Activated T-cell treated with anti-CD3 and anti-CD28 coated beads for 1 hour (primary cell): Measurements from ENCODE around the gene CCNYL1.
"Not testable (repeated sequence)": the region's sequence is repeated elsewhere in the genome, so short reads cannot be mapped to it uniquely, and the experiment has no call there.

ENCODE experiments used
- DNase-seq: peaks from one replicate; pipeline ENCODE4 v3.0.0-alpha.2; 2020; ENCODE audit warnings: low read depth

Gene CCNYL1

DNA sequence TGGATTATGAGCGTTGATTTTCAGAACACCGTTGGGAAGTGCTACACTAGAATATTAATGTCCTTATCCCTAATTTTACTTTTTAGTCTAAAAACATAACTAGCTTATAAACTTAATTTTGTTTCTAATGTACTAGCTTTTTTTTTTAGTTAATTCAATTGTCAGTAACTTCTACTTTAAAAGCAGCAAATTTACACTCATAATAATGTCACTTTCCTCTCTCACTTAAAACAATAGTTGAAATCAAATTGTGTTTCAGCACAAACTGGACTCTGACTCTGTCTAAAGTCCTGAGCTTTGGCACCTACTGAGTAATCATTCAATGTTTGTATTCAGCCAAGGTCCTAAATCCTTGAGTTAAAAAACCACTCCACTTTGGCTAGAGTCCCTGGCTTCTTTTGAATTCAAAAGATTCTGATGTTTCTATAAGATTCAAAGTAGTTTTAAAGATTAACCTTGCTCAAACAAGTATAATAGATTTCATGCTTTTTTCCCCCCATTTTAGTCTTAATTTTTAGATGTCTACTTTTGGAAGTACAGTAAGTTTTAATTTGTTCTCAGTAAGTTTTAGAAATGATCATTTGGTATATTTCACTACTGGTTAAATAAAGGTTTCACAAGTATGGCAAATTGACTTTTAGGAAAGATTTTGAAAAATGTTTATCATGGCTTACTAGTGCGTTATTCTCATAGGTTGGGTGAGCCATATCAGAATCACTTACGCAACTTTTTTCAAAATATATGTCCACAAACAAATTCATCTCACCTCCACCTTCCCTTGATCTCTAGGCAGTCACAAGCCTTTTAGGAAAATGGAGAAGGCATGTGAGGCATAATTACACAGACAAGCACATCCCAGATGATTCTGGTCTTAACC is 23.4 kb downstream of the CCNYL1 start:
- no peak for DNase-seq

DNA sequence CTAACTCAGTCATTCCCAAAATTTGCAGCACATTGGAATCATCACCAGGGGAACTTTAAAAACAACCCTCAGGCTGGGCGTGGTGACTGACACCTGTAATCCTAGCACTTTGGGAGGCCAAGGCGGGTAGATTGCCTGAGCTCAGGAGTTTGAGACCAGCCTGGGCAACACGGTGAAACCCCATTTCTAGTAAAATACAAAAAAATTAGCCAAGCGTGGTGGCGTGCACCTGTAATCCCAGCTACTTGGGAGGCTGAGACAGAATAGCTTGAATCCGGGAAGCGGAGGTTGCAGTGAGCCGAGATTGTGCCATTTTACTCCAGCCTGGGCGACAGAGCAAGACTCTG is 24.0 kb downstream of the CCNYL1 start:
- not testable (repeated sequence) for DNase-seq

DNA sequence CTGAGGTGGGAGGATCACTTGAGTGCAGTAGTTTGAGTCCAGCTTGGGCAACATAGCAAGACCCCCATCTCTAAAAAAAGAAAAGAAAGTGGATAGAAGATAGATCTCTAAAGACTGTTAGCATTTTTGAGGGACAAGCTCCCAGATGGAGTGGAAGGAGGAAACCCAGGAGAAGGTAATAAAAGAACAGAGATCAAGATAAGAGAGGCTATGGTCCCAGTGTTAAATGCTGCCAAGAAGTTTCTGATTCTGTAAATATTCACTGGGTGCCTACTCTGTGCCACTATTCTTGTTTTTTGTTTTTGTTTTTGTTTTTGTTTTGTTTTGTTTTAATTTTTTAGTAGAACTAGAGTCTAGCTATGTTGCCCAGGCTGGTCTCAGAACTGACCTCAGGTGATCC is 32.1 kb downstream of the CCNYL1 start:
- no peak for DNase-seq

DNA sequence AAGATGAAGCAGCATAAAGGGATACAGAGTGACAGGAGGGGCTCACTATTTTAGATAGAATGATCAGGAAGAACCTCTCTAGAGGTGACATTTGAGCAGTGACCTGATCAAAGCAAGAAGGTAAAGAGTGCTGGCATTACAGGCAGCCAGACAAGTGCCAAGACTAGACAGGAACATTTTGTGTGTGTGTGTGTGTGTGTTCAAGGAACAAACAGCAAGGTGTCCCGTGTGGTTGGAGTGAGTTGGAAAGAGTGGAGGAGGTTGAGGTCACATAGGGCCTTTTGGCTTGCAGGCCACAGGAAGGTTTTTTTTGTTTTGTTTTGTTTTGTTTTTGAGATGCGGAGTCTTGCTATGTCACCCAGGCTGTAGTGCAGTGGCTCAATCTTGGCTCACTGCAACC is 32.6 kb downstream of the CCNYL1 start:
- no peak for DNase-seq

DNA sequence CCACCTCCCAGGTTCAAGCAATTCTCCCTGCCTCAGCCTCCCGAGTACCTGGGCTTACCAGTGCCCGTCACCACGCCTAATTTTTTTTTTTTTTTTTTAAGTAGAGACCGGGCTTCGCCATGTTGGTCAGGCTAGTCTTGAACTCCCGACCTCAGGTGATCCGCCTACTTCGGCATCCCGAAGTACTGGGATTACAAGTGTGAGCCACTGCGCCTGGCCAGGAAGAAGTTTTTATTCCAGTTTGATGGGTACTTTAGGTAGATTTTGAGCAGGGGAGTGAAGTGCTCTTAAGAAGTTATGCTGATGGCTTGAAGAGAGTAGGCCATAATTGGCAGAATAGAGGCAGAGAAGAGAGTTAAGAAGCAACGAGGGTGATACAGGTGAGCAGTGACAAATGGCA is 33.0 kb downstream of the CCNYL1 start:
- DNase-seq, result no peak

DNA sequence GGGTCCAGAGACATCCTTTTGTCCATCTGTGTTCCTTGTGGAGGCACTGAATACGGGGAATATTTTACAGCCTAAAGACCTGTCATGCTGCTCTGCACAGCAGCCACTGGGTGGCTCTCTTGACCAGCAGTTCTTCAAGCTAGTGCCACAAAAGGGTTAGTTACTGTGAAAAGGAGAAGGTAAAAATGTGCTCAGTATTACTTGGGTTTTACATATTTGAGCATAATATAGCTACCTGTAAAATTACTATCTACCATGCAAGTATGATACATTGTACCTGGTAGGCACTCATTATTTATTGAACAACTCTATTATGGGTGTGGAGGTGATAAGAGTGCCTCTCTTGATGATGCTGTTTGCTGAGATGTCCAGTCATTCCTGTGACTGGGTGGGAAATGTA is 34.7 kb downstream of the CCNYL1 start:
- DNase-seq, result no peak

DNA sequence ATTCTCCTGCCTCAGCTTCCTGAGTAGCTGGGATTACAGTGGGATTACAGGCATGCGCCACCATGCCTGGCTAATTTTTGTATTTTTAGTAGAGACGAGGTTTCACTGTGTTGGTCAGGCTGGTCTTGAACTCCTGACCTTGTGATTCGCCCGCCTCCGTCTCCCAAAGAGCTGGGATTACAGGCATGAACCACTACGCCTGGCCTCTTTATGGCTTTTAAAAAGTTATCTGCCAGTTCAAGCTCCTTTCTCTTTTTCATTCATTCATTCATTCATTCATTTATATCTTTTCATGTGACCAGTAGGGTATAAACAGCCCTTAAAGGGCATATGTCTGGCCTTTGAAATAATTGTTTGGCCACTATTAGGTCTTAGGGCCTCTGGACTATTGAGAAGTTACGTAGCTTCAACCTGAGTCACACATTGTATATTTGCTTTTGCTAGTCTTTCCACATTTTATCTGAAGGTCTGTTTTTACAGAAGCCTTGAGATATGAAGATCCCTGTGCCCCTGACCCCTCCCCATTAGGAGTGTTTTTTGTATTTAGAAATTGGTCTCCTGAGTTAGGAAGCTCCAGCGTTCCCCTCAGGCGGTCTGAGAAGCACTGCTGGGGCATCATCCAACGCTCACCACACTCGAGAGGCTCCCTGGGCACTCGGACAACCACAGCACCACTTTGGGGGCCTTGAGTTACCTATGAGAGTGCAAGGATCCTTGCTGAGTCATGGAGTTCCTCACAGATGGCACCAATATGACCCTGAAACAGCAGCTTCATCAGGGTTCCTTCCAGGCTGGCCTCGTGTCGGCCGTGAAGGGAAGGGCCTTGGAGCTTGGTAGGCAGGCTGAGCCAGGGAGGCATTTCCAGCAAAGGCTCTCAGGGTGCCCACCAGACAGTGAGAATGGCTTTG is 36.5 kb downstream of the CCNYL1 start:
- DNase-seq, result no peak

DNA sequence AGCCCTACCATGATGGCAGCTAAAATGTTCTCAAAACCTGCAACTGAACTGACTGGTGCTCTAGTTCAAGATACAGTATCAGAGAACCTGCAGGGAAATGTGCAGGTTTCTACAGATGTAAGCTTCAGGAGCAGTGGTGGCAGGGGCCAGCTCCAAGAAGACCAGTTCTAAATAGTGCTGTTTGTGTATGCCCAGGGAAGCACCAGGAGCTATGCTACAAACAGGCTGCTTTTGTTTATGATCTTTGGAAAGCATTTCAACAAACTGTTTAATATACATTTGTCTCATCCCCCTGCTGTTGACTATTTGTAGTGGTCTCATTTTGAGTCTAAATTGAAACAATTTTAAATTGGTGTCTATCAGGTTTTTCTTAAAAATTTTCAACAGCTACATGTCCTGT is 37.6 kb downstream of the CCNYL1 start:
- DNase-seq, result no peak

DNA sequence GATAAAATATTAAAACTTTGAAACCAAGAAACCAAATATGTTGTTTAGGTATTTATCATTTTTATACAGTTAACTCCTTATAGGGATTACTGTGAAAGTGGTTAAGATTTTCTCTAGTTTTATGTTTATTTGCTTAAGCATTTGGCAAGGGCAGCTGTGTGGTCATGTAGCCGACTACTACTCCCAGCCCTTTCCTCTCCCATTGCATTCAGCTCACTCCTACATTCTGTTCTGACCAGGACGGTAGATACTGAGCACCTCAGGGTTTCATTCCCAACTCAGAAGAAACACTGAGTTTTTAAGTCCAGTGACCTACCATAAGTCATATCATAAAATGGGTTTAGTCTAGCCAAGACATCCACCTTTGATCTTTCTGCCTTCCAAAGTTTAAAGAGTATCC is 38.4 kb downstream of the CCNYL1 start:
- DNase-seq, result no peak

DNA sequence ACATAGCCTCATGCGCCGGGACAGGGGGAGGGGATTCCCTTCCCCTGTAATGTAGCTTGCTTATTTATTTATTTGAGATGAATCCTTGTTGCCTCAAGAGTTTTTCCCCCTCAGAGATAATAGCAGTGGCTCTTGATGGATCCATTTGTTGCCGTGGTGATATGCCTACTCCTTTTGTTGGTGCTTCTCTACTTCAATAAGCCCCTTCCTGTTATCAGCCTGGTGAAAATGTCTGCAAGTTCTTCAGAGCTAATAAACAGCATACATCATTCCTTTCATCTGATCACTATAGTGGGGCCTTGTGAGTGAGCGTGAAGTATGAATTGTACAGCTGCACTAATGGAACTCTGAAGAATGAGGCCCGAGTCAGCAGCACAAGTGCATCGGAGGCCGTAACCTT is 38.9 kb downstream of the CCNYL1 start:
- no peak for DNase-seq

DNA sequence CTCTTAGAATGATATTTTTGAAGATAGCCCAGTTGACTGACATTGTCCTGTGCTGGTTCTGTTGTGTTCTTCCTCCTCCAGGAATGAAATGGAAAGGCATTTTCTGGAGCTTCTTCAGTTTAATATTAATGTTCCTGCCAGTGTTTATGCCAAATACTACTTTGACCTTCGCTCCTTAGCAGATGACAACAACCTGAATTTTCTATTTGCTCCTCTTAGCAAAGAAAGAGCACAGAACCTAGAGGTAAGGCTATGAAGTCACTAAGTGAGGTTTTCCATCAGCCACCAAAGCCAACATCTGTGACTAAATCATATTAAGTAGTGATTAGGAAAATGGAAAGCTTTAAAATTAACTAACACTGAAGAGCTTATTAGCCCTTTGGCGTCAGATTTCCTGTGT is 39.4 kb downstream of the CCNYL1 start:
- DNase-seq, result no peak

DNA sequence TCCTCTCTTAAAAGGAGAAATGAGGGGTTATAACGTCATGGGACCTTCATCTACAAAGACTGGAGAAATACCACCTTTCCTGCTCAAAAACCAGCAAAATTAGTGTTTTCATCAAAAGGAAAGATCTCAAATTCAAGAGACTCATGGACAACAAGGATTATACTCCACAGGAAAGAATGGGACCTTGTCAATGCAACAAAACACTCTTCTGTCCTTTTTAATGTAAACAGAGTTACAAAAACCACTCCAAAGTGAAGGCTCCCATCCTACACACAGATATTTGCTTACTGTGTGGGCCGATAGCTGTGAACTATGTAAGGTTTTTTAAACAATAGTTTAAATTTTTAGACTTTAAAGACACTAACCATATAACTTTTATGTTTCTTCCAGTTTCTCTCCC is 42.2 kb downstream of the CCNYL1 start:
- DNase-seq, result not testable (repeated sequence)

DNA sequence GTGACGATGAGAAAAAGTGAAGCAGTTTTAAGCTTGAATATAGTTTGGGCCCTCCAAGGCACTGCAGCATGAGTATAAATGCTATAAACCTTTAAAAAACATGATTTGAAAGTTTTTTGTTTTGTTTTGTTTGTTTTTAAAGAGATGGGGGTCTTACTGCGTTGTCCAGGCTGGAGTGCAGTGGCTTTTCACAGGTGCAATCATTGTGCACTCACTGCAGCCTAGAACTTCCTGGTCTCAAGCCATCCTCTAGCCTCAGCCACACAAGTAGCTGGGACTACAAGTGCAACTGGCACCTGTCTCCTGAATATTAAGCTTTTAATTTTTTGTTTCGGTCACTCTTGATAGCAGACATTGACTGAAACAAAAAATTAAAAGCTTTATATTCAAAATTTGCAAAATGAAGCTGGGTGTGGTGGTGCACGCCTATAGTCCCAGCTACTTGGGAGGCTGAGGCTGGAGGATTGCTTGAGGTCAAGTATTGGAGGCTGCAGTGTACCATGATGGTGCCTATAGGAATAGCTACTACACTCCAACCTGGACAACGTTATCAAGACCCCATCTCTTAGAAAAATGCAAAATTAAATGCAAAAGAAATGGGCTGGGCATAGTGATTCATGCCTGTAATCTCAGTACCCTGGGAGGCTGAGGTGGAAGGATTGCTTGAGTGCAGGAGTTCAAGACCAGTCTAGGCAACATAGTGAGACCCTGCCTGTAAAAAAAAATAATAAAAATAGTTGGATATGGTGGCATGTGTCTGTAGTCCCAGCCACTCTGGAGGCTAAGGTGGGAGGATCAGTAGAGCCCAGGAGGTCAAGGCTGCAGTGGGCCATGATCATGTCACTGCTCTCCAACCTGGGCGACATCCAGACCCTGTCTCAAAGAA is 43.3 kb downstream of the CCNYL1 start:
- no peak for DNase-seq

DNA sequence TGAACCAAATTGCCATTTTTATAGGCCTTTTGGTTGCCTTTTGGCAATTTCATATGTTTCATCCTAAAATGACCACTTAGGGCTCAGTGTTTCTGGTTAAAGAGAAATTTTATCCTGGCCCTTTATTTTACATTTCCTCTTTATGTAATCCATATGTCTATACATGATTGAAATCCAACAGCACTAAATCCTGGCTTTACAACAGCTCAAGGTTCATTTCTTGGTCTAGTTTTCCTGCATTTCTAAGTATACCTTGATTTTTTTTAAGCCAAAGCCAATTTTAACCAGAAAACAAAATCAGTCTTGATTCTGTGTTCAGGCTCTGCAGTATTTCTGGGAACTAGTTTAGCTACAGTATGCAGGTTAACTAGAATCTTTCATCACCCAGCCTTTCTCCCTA is 46.6 kb downstream of the CCNYL1 start:
- DNase-seq, result no peak

DNA sequence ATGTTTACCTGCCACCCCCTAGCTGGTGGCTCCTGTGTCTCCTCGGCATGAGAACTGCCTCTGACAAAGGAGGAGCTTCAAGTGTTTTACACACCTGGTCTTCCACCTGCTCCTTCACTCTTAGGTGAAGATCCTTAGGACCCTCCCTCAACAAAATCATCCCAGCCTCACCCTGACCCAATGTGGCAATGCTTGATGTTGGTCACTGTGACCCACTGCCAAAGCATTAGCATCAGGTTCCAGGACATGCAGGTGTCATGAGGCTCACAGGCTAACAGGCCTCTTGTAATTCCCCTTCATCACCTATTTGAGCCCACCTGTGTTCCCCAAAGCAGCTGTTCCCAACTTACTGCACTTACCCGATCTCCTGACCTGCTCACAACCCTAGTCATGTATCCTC is 48.5 kb downstream of the CCNYL1 start:
- no peak for DNase-seq

DNA sequence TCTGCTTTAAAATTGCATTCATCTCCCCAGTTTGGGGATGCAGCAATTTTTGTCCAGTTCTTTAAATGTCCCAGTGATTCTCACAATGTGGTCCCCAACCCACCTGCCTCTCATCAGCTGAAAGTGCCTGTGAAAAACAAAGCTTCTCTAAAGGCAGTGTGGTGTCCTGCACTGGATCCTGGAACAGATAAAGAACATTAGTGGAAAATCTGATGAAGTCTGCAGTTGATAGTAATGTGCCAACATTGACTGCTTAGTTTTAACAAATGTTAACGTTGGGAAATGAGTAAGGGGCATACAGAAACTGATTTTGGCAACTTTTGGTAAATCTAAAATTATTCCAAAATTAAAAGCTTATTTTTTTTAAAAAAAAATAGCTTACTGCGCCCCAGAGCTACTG is 49.0 kb downstream of the CCNYL1 start:
- no peak for DNase-seq

DNA sequence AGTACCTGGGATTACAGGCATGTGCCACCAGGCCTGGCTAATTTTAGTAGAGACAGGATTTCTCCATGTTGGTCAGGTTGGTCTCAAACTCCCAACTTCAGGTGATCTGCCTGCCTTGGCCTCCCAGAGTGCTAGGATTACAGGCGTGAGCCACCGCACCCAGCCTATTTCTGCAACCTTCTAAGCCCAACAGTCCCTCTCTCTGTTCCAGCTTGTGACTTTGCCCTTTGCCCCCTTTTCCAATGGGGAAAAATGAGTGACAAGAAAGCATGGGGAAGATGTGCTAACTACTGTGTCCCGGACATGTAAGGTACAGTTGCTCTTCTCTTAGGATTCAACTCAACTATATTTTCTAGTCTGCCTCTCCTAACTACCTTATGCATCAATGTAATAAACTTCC is 50.0 kb downstream of the CCNYL1 start:
- DNase-seq, result not testable (repeated sequence)

DNA sequence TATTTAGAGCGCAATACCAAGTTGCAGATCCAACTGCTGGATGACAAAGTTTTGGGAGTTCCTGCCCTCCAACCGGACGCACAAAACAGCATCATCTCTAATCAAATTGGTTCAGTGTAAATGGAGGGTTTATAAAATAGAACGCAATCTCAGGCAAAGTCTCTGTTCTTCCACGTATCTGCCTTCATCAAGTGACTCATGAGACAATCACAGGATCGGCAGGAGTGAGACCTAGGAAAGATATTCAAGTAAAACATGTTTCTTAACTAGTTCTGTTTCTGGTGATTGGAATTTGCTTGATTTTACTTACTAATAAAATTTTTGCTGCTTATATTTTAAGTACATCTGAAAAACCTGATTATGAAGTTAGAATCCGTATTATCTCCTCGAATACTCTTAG is 50.7 kb downstream of the CCNYL1 start:
- no peak for DNase-seq

DNA sequence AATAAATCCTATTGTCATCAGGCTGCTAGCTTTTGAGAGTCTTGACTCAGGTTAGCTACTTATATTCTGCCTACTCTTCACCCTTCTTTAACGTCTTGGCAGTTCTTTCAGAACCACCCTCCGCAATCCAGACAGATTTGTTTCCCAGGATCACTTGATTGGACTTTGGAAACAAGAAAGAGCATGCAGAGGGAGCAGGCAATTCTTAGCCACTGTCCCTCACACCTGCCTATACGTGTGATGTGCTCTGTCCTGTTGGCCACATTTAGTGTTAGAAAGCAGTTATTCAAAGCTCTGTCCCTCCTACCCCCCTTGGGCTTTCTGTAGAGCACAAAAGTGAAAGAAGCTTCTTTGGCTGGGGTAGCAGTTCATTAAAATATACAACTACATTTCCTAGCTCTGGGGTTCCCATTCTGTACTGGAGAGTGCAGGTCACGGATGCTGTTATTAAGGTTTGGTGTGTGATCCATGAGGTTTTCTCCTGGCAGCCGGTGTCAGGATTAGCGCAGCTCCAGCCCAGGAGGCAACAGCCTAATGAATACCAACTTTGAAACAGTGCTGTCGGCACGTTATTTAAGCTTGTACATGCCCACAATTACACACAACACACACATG is 52.0 kb downstream of the CCNYL1 start:
- no peak for DNase-seq

DNA sequence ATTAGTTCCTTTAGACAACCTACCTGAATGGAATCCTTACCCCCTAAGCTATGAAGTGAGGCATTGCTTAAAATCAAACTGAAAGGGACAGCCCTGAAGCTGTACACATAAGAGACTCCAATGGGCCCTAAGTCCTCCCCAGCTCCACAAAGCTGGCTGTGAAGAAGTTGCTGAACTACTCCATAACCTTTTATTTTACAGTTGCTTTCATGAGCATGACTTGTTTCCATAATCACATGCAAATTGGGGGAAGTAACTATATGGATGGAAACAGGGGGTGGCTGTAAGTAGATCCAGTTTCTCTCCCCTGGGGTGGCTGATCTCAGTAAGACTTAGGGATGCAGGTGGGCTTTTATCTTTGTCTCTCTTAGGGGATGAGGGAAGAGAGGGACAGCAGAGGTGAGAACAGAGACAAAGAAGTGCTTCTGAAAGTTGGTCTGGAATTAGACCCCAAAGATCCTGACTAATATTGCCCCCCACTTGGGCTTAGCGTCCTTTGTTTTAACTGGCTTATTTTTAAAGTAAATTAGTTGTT is 52.7 kb downstream of the CCNYL1 start:
- DNase-seq, result no peak

DNA sequence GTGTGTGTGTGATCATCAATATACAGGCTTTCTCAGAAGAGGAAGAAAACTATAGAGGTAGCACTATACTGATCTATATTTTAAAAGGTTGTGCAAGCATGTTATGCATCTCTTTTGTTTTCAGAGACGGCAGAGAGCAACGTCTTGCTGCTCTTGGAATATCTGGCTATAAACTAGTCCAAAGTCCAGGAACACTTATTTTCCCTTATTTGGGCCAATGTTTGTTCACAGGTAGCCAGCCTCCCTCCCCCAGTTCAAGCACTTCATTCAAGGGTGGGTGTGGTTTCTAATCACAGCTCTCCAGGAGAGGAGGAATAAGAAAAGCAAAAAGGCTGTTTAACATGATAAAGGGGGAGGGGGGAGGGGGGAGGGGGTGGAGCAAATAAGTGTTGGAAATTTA is 54.1 kb downstream of the CCNYL1 start:
- DNase-seq, result no peak
